ENCODE data around the gene ATXN7L2.
A peak's percentile ranks its signal among the peaks of the same experiment; 100 is the strongest.

The ATXN7L2 gene

GRCh38 chr1:109527098-109527811 lies 43.5 kb downstream of the ATXN7L2 start:
- Histone ChIP-seq H3K4me1 (ENCODE audit: control insufficient read depth, insufficient read depth, low read length) (peaks cover 19% of the 10 kb centered on the region), H3K9ac (ENCODE audit: low read length in 2 of 2) (no peak overlapping the region), H3K27ac (ENCODE audit: low read length) (no peak overlapping the region), H3K4me3 (ENCODE audit: low read length in 2 of 2) (no peak overlapping the region), H3K9me3 (ENCODE audit: control insufficient read depth in 2 of 2, low read length in 2 of 2) (no peaks in the 10 kb centered on the region), H3K36me3 (ENCODE audit: control insufficient read depth in 2 of 2, insufficient read depth in 2 of 2, low read length in 2 of 2) (no peaks in the 10 kb centered on the region), H3K27me3 (ENCODE audit: control insufficient read depth in 1 of 2, insufficient read depth in 2 of 2, low read length in 2 of 2) (peaks cover 0 to 2% of the 10 kb centered on the region in 2 donors)

- Histone ChIP-seq H3K4me3 (ENCODE audit: low read length in 2 of 2) (no peak overlapping the region), H3K27me3 (ENCODE audit: control insufficient read depth in 1 of 2, insufficient read depth in 2 of 2, low read length in 2 of 2) (peaks cover 0 to 2% of the 10 kb centered on the region in 2 donors), H3K9me3 (ENCODE audit: control insufficient read depth in 2 of 2, low read length in 2 of 2) (no peaks in the 10 kb centered on the region), H3K36me3 (ENCODE audit: control insufficient read depth in 2 of 2, insufficient read depth in 2 of 2, low read length in 2 of 2) (no peaks in the 10 kb centered on the region), H3K27ac (ENCODE audit: low read length) (no peak overlapping the region), H3K4me1 (ENCODE audit: control insufficient read depth, insufficient read depth, low read length) (peaks cover 24% of the 10 kb centered on the region), H3K9ac (ENCODE audit: low read length in 2 of 2) (no peak overlapping the region)
These were observed 44.4 kb downstream of the ATXN7L2 start for GRCh38 chr1:109527846-109528695.

- no peaks in the 10 kb centered on the region for H3K9me3 ChIP-seq (ENCODE audit: control insufficient read depth in 2 of 2, low read length in 2 of 2)
- H3K4me1 ChIP-seq (ENCODE audit: control insufficient read depth, insufficient read depth, low read length): peaks cover 24% of the 10 kb centered on the region
- H3K27ac ChIP-seq (ENCODE audit: low read length): no peak overlapping the region
- H3K27me3 ChIP-seq (ENCODE audit: control insufficient read depth in 1 of 2, insufficient read depth in 2 of 2, low read length in 2 of 2): peaks cover 0 to 2% of the 10 kb centered on the region in 2 donors
- H3K4me3 ChIP-seq (ENCODE audit: low read length in 2 of 2): no peak overlapping the region
- H3K9ac ChIP-seq (ENCODE audit: low read length in 2 of 2): no peak overlapping the region
- H3K36me3 ChIP-seq (ENCODE audit: control insufficient read depth in 2 of 2, insufficient read depth in 2 of 2, low read length in 2 of 2): no peaks in the 10 kb centered on the region
These were observed 45.0 kb downstream of the ATXN7L2 start for GRCh38 chr1:109528712-109529111.

- peaks cover 0 to 2% of the 10 kb centered on the region in 2 donors for H3K27me3 ChIP-seq (ENCODE audit: control insufficient read depth in 1 of 2, insufficient read depth in 2 of 2, low read length in 2 of 2)
- H3K9ac ChIP-seq (ENCODE audit: low read length in 2 of 2): no peak overlapping the region
- peaks cover 29% of the 10 kb centered on the region for H3K4me1 ChIP-seq (ENCODE audit: control insufficient read depth, insufficient read depth, low read length)
- H3K4me3 ChIP-seq (ENCODE audit: low read length in 2 of 2): no peak overlapping the region
- no peak overlapping the region for H3K27ac ChIP-seq (ENCODE audit: low read length)
- no peaks in the 10 kb centered on the region for H3K36me3 ChIP-seq (ENCODE audit: control insufficient read depth in 2 of 2, insufficient read depth in 2 of 2, low read length in 2 of 2)
- no peaks in the 10 kb centered on the region for H3K9me3 ChIP-seq (ENCODE audit: control insufficient read depth in 2 of 2, low read length in 2 of 2)
These were observed 46.3 kb downstream of the ATXN7L2 start for GRCh38 chr1:109529881-109530456.

- Histone ChIP-seq H3K36me3 (ENCODE audit: control insufficient read depth in 2 of 2, insufficient read depth in 2 of 2, low read length in 2 of 2) (no peaks in the 10 kb centered on the region), H3K4me1 (ENCODE audit: control insufficient read depth, insufficient read depth, low read length) (peaks cover 35% of the 10 kb centered on the region), H3K9me3 (ENCODE audit: control insufficient read depth in 2 of 2, low read length in 2 of 2) (no peaks in the 10 kb centered on the region), H3K9ac (ENCODE audit: low read length in 2 of 2) (no peak overlapping the region), H3K4me3 (ENCODE audit: low read length in 2 of 2) (peak overlapping the region in 1 of 2 donors; percentile 35), H3K27ac (ENCODE audit: low read length) (no peak overlapping the region), H3K27me3 (ENCODE audit: control insufficient read depth in 1 of 2, insufficient read depth in 2 of 2, low read length in 2 of 2) (peaks cover 0 to 2% of the 10 kb centered on the region in 2 donors)
These were observed 46.9 kb downstream of the ATXN7L2 start for GRCh38 chr1:109530457-109531087.

GRCh38 chr1:109531380-109531779 lies 47.7 kb downstream of the ATXN7L2 start:
- Histone ChIP-seq H3K36me3 (ENCODE audit: control insufficient read depth in 2 of 2, insufficient read depth in 2 of 2, low read length in 2 of 2) (no peaks in the 10 kb centered on the region), H3K4me3 (ENCODE audit: low read length in 2 of 2) (no peak overlapping the region), H3K27ac (ENCODE audit: low read length) (no peak overlapping the region), H3K9ac (ENCODE audit: low read length in 2 of 2) (peak overlapping the region; percentile 30 to 51), H3K27me3 (ENCODE audit: control insufficient read depth in 1 of 2, insufficient read depth in 2 of 2, low read length in 2 of 2) (no peaks in the 10 kb centered on the region), H3K9me3 (ENCODE audit: control insufficient read depth in 2 of 2, low read length in 2 of 2) (no peaks in the 10 kb centered on the region), H3K4me1 (ENCODE audit: control insufficient read depth, insufficient read depth, low read length) (peaks cover 43% of the 10 kb centered on the region)

- Histone ChIP-seq H3K36me3 (ENCODE audit: control insufficient read depth in 2 of 2, insufficient read depth in 2 of 2, low read length in 2 of 2) (no peaks in the 10 kb centered on the region), H3K4me1 (ENCODE audit: control insufficient read depth, insufficient read depth, low read length) (peaks cover 49% of the 10 kb centered on the region), H3K9me3 (ENCODE audit: control insufficient read depth in 2 of 2, low read length in 2 of 2) (no peaks in the 10 kb centered on the region), H3K27ac (ENCODE audit: low read length) (no peak overlapping the region), H3K27me3 (ENCODE audit: control insufficient read depth in 1 of 2, insufficient read depth in 2 of 2, low read length in 2 of 2) (no peaks in the 10 kb centered on the region), H3K4me3 (ENCODE audit: low read length in 2 of 2) (peak overlapping the region; percentile 37 to 58), H3K9ac (ENCODE audit: low read length in 2 of 2) (peak overlapping the region; percentile 30 to 42)
These were observed 48.2 kb downstream of the ATXN7L2 start for GRCh38 chr1:109531826-109532364.

GRCh38 chr1:109532365-109533136 lies 48.8 kb downstream of the ATXN7L2 start:
- Histone ChIP-seq H3K4me3 (ENCODE audit: low read length in 2 of 2) (peak overlapping the region; percentile 37 to 58), H3K4me1 (ENCODE audit: control insufficient read depth, insufficient read depth, low read length) (peaks cover 49% of the 10 kb centered on the region), H3K27ac (ENCODE audit: low read length) (peak overlapping the region; percentile 60), H3K9me3 (ENCODE audit: control insufficient read depth in 2 of 2, low read length in 2 of 2) (no peaks in the 10 kb centered on the region), H3K27me3 (ENCODE audit: control insufficient read depth in 1 of 2, insufficient read depth in 2 of 2, low read length in 2 of 2) (no peaks in the 10 kb centered on the region), H3K36me3 (ENCODE audit: control insufficient read depth in 2 of 2, insufficient read depth in 2 of 2, low read length in 2 of 2) (no peaks in the 10 kb centered on the region), H3K9ac (ENCODE audit: low read length in 2 of 2) (peak overlapping the region in 1 of 2 donors; percentile 58)

- peaks cover 49% of the 10 kb centered on the region for H3K4me1 ChIP-seq (ENCODE audit: control insufficient read depth, insufficient read depth, low read length)
- no peak overlapping the region for H3K4me3 ChIP-seq (ENCODE audit: low read length in 2 of 2)
- peak overlapping the region; percentile 75 for H3K27ac ChIP-seq (ENCODE audit: low read length)
- H3K36me3 ChIP-seq (ENCODE audit: control insufficient read depth in 2 of 2, insufficient read depth in 2 of 2, low read length in 2 of 2): no peaks in the 10 kb centered on the region
- H3K9me3 ChIP-seq (ENCODE audit: control insufficient read depth in 2 of 2, low read length in 2 of 2): no peaks in the 10 kb centered on the region
- H3K9ac ChIP-seq (ENCODE audit: low read length in 2 of 2): no peak overlapping the region
- no peaks in the 10 kb centered on the region for H3K27me3 ChIP-seq (ENCODE audit: control insufficient read depth in 1 of 2, insufficient read depth in 2 of 2, low read length in 2 of 2)
These were observed 50.7 kb downstream of the ATXN7L2 start for GRCh38 chr1:109534307-109534858.
